Putamen (tissue), 1 donor: Measurements from ENCODE around the gene TNPO3.
"Not testable (repeated sequence)": the region's sequence is repeated elsewhere in the genome, so short reads cannot be mapped to it uniquely, and the experiment has no call there.

Source experiments
- DNase-seq: peaks from one replicate; pipeline ENCODE4 v3.0.0-alpha.2; 2016; ENCODE audit warnings: low spot score

The TNPO3 gene

DNA sequence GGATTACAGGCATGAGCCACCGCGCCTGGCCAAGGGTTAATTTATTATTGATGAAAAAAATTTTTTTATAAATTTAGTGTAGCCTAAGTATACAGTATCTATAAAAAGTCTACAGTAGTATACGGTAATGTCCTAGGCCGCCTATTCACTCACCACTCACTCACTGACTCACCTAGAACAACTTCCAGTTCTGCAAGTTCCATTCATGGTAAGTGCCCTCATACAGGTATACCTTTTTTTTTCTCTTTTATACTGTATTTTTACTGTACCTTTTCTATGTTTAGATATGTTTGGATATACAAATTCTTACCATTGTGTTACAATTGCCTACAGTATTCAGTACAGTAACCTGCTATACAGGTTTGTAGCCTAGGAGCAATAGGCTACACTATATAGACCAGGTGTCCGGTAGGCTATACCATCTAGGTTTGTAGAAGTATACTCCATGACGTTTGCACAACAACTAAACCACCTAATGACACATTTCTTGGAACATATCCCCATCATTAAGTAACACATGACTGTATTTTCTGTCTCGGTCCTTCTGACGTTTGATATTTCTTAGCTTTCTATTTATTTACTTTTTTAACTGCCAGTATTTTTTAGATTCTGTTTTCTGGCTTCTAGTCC, 93.8 kb downstream of the TNPO3 start:
- DNase-seq, result no peak

DNA sequence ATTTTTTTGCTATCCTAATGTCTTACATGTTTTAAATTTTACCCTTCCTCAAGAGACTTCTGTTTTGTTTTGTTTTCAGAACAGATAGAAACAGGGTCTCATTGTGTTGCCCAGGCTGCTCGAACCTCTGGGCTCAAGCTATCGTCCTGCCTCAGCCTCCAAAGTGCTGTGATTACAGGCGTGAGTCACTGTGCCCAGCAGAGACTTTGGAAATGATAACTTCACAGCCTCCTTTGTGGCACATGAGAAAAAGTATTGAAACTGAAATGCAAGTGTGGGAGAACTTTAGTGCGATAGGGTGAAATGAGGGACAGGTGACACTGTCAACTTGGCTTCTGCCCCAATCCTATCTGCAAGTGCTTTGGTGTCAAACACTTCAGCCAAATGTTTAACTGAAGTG, 95.6 kb downstream of the TNPO3 start:
- DNase-seq, result no peak

DNA sequence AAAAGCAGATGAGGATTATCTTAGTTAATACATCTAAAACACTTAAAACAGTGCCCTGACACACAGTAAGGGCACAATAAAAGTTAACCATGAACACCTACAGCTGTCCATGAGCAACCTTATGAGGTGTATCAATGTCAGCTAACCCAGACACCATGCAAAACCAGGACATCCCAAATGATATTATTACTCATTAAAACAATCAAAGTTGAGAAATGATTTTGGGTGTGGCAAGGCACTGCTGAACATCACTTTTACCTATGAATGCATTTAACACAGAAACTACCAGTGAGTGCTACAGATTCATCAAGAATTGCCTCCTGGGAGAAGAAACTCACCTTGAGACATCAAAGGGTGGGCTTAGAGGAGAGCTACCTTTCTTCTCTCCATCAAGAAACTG, 98.9 kb downstream of the TNPO3 start:
- DNase-seq, result no peak

DNA sequence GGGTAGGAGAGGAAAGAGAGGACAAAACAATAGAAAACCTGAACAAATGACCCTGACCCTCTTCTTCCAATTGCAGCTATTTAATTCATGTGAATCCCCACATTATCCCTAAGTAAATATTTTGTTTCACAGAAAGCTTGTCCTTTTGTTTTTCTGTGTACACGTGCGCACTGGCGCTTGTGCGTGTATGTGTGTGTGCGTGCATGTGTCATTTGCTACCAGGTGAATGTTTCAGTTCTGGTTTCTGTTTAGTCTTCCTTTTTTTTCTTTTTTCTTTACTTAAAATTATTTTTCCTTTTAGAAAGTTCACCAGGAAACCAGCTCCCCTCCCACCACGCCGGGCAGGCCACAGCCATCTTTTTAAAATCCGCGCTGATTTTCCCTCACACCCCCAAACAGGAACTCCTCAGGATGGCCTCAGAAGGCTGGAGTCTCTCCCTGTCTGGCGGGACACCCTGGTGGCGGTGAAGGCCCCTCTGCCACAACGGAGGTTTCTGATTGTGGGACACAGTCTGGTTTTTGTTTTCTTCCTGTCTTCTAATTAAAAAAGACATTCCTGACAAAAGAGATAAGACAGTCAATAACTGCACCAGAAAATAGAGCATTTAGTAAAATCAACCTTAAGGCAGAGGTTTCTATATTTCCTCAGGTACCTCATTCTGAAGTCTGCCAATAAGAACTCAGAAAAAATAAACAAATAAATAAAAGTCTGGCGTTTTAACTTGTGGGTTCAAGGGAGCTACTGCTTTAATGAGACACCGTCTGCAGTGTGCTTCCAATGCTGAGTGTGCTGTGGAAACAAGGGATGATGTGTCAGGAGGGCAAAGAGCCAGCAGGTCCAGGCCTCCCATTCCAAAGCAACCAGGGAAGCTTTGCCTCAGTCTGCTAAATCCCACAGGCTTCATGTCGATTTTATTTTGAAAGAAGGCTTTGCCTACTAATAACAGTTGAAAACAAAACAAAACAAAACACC, 99.8 kb downstream of the TNPO3 start:
- DNase-seq, result no peak

DNA sequence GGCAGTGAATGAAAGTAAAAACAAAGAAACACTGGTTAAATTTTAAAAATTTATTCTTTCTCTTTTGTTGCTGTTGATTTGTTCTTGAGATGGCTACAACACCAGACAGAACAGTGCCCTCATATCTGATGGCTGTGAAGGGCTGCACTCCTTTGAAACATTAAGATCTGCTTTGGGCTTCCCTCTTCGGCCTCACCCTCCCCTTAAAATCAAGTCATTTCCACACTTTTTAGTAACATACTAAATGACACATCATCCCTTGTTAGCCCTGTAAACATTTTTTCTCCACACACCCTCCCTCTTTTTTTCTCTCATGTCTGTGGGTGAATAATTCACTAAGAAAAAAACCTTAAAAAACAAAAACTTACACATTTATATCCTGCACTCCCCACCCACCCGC, 100.8 kb downstream of the TNPO3 start:
- DNase-seq, result no peak

DNA sequence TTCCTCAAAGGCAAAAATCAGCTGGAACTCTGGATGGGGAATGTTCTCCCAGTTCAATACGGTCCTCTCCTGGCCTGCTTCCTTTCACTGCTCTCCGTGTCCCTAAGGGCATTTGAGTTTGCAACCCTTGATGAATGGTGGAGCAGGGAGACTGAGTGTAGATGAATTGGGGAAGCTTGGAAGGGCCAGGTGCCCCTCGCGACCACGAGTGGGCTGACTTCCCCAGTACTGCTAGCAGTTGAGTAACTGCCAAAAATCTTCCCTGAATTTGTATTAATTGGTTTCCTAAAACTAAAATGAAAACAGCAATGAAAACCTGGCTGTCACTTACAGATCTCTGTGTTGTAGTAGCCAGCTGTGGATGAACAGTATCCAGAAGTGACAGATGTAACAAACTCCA, 103.6 kb downstream of the TNPO3 start:
- DNase-seq, result no peak

DNA sequence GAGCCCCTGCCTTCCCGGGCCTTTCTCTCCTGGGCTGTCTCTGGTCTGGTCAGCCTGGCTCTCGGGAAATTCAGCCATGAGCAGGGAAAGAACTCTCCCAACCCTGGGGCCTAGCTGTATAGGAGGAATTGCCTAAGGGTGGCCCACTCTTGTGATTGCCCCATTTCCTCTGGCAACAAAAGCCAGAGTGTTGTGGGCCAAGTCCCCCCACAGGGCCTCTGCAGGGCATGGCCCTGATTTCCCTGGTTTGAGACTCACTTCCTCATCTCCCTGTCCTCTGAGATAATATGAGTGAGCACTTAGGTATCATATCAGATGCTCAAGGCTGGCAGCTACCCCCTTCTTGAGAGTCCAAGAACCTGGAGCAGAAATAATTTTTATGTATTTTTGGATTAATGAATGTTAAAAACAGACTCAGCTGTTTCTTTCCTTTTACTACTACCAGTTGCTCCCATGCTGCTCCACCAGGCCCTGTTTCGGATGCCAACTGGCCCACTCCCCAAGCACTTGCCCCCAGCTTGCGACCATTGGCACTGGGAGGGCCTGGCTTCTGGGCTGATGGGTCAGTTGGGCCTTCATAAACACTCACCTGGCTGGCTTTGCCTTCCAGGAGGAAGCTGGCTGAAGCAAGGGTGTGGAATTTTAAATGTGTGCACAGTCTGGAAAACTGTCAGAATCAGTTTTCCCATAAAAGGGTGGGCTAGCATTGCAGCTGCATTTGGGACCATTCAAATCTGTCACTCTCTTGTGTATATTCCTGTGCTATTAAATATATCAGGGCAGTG, 105.7 kb downstream of the TNPO3 start:
- DNase-seq, result no peak

DNA sequence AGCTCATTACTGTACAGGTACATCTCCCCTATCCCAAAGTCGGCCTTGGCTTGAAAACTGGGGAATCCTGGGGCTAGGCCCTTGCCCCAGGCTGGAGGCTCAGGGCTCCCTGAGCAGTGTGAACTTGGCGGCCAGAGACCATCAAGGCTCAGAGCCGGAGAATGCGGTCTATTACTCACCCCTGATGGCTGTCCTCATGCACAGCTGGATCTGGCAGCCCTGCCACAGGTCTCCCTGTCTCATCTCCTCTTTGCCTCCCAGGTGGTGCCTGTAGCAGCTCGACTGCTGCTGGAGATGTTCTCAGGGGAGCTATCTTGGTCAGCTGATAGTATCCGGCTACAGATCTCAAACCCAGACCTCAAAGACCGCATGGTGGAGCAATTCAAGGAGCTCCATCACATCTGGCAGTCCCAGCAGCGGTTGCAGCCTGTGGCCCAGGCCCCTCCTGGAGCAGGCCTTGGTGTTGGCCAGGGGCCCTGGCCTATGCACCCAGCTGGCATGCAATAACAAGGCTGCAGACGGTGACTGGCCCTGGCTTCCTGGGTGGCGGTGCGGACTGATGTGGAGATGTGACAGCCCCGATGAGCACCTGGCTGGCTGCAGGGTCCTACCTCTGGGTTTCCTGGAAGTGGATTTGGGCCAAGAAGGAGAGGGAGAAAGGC, 106.5 kb downstream of the TNPO3 start:
- no peak for DNase-seq

DNA sequence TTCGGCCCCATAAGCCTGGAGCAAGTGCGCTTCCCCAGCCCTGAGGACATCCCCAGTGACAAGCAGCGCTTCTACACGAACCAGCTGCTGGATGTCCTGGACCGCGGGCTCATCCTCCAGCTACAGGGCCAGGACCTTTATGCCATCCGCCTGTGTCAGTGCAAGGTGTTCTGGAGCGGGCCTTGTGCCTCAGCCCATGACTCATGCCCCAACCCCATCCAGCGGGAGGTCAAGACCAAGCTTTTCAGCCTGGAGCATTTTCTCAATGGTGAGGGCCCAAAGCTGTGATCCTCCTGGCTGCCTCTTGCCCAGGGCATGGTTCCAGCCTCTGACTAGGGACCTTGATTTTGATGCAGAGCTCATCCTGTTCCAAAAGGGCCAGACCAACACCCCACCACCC, 107.1 kb downstream of the TNPO3 start:
- DNase-seq, result no peak

DNA sequence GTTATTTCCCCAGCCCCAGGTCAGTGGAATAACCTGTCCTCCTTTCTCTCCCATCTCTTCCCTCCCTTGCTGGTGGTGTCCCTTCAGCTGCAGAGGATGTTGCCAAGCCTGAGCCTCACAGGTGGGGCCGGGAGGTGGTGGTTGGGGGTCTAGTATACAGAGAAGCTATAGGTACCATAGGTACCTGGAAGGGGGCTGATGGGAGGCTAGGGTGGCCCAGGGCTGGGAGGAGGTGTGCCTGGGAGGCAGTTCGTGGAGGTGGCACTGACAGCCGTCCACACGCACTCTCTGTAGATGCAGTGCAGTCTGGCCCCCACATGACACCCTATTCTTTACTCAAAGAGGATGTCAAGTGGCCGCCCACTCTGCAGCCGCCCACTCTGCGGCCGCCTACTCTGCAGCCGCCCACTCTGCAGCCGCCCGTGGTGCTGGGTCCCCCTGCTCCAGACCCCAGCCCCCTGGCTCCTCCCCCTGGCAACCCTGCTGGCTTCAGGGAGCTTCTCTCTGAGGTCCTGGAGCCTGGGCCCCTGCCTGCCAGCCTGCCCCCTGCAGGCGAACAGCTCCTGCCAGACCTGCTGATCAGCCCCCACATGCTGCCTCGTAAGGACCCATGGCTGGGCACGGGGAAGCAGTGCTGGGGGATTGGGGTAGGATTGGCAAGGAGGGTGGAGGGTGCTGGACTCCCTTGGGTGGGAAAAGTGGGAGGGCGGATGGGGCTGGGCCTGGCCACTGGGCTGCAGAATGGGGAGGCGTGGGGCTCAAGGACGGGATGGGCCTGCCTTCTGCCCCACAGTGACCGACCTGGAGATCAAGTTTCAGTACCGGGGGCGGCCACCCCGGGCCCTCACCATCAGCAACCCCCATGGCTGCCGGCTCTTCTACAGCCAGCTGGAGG, 107.7 kb downstream of the TNPO3 start:
- DNase-seq, result no peak

DNA sequence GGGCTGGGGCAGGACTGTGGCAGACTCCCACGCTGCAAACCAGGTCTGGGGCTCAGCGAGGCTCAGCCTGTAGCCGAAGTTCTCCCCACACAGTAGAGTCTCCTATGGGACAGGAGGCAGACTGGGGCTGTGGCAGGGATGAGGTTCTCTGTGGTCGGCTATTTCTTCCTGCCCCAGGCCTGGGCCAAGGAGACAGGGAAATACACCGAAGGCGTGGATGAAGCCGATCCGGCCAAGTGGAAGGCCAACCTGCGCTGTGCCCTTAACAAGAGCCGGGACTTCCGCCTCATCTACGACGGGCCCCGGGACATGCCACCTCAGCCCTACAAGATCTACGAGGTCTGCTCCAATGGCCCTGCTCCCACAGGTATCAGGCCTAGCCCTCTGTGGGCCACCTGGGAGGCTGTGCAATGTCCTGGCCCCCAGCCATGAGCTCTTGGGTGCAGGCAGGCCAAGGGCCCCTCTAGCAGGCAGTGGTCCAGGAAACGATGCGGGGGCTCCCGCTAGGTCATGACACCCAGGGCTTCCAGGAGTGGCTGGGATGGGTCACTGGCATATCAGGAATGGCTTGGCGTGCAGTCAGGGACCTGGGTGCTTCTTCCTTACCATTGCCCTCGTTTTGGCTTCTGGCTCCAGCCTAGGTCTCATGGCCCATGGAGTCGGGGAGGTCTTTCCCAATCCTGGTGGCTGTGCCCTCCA, 109.1 kb downstream of the TNPO3 start:
- DNase-seq, result no peak

DNA sequence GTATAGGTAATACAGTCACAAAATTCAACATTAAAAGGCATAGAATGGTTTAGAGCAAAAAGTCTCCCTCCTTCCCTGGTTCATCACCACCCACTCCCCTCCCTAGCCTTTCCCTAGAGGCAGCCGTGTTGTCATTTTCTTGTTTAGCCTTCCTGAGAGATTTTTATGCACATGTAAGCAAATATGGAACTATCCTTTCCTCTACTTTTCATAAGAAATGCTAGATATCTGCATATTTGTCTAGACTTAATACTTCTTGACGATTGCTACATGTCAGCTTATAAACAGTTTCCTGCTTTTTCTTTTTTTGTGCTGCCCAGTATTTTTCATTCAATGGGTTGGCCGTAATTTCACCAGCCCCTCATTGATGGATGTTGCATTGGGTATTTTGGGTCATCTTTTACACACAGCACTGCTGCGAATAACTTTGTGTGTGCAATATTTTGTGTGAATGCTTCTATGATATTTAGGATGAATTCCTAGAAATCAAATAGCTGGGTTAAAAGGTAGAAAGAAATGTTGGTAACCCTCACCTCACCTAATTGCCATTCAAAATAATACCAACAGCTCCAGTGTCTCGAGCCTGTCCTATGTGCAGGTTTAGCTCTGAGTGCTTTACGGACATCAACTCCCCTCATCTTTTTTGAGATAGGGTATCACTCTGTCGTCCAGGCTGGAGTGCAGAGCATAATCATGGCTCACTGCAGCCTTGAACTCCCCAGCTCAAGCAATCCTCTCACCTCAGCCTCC, 110.2 kb downstream of the TNPO3 start:
- DNase-seq, result no peak

DNA sequence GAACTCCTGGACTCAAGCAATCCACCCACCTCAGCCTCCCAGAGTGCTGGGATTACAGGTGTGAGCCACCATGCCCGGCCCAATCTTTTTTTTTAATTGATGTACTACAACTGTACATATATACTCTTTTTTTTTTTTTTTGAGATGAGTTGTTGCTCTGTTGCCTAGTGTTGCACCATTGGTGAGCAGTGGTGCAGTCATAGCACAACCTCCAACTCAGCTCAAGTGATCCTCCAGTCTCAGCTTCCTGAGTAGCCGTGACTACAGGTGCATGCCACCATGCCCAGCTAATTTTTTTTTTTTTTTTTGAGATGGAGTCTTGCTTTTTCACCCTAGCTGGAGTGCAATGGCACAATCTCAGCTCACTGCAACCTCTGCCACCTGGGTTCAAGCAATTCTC, 111.7 kb downstream of the TNPO3 start:
- DNase-seq, result not testable (repeated sequence)

DNA sequence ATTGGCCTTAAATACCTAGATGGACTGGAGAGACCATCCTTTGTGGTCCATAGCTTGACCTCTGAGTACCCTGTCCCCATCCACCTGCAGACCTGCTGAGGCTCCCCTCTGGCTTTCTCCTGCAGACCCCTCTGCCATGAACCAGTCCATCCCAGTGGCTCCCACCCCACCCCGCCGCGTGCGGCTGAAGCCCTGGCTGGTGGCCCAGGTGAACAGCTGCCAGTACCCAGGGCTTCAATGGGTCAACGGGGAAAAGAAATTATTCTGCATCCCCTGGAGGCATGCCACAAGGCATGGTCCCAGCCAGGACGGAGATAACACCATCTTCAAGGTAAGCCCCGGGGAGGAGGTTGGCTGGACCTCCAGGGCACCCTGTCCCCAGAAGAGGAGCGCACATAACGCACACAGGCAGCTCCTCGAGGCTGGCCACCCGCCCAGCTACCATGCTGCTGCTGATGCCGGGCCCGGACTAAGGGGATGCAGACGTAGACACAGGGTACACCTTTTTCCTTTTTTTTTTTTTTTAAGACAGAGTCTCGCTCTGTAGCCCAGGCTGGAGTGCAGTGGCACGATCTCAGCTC, 112.9 kb downstream of the TNPO3 start:
- no peak for DNase-seq

DNA sequence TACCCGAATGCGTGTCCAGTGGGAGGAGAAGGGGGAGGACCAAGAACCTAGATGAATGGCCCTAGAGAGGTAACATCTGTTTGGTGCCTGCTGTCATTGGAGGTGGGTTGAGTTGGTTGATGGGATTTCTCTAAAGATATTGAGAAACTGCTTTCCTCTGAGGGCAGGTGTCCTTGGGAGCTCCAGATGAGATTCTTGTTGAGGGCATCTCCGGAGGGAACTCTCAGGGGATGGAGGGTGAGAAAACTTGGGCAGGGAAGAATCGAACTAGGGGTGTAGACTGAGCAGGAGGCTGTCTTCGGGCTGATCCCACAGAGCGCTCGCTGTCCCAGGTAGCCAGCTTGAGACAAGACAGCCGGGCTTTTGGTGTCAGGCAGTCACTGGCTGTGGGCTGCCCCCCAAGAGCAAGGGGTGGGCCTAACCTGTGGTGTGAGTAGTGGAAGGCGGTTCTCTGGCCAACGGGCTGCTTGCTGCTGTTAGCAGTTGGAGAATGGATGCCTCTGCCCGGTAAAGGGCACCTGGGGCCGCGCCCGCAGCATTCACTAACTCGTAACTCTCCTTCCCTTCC, 113.5 kb downstream of the TNPO3 start:
- no peak for DNase-seq

DNA sequence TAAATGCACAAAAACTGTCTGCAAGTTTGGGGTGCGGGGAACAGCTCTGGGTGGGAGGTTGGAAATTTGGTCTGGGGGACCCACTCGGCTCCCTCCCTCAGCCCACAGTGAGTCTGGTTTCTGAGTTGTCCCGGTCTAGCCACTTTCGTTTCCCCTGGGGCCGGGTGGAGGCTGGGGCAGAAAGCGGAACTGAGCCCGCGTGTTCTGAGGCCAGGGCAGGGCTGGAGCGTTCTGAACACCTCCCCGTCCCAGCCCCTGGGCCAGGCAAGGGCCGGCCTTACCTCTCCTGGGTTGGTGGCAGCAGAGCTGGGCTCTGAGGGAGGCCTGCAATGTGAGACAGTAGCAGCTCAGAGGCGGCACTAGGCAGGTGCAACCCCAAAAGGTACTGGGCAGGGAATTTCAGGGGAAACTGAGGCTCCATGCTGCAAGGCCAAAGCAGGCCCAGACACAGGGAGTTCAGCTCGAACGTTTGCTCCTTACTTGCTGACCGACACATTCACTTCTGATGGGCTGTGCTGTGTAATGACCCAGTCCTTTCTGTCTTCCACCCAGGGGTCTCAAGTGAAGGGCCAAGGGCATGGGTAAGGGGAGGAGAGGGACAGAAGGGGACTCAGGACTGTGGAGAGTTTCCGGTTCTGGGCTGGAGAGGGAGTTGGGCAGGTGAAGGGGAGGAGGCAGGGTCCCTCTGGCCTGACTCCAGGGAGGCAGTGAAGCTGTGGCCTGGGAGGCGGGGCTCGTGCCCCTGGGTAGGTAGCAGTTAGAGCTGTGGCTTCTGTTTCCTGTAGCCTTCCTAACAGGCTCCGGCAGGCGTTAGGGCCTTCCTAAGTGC, 114.2 kb downstream of the TNPO3 start:
- DNase-seq, result no peak

DNA sequence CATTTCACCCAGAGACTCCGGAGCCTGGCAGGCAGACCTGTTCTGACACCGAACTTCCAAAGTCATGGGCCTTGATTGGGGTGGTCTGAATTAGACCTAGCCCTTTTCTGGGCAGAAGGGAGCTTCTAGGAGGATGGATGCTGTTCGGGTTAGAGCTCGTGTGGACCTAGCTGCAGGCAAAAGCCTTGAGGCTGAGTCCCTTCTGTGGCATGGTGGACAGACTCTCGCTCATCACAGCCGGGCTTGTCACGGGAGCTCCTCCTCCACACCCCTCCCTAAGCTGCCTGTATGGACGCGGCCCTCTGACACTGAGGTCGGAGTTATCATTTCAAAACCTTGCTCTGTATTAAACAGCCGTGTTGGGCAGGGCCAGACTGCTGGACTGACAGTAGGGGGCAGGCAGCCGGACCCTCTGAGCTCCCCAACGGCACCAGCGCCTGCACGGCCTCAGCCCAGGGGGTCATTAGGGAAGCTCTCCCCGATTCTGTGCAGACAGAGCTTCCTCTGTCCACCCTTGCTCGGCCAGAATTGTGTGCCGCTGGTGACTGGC, 115.0 kb downstream of the TNPO3 start:
- DNase-seq, result no peak
